Kidney epithelial cell (primary cell): ENCODE results near the gene GIPR. TPM values are rescaled to one million over a fixed set of nuclear protein-coding genes. Genes with fewer than 3 reads are reported as not detected.

Experiments used
- DNase-seq: peaks from one replicate; pipeline ENCODE4 v3.0.0-alpha.2; 2010; ENCODE audit warnings: low read depth
- H3K27me3 ChIP-seq: 2 replicates; pipeline ENCODE4 v1.6.0; 2011; ENCODE audit warnings: low read length; ENCODE audit not compliant: control insufficient read depth, insufficient read depth
- H3K36me3 ChIP-seq: 2 replicates; pipeline ENCODE4 v1.5.1; 2011; ENCODE audit warnings: low read length; ENCODE audit not compliant: control insufficient read depth, insufficient read depth
- H3K4me3 ChIP-seq: 2 replicates; pipeline ENCODE4 v1.5.1; 2011; ENCODE audit warnings: low read depth, mild to moderate bottlenecking, control low read depth, low read length
- CTCF ChIP-seq: IDR thresholded peaks from 2 replicates; pipeline ENCODE4 v1.5.1; 2011; ENCODE audit warnings: mild to moderate bottlenecking, moderate library complexity, low read length, control low read depth, inconsistent platforms; ENCODE audit not compliant: insufficient read depth, poor library complexity, severe bottlenecking
- total RNA-seq: library from RNA; depleted of rRNA; stranded (reverse); fragments of >200 nt; gene quantifications from 2 replicates; pipeline ENCODE4 v1.2.3, GENCODE V29; 2015

GIPR gene
- total RNA-seq, 1 donor from 2014 or later = 0.46 TPM

- no peak for TF ChIP-seq CTCF
- Histone ChIP-seq H3K27me3 (no peaks in the 10 kb centered on the region), H3K36me3 (no peaks in the 10 kb centered on the region), H3K4me3 (no peak overlapping the region)
- DNase-seq = peak; percentile 87
These were observed 37.6 kb upstream of the GIPR start for GRCh38 chr19:45630463-45630862.

- DNase-seq = peak; percentile 65
These were observed 35.4 kb upstream of the GIPR start for GRCh38 chr19:45632468-45633196.

GRCh38 chr19:45636275-45636674 is 31.7 kb upstream of the GIPR start:
- DNase-seq = no peak
- Histone ChIP-seq H3K36me3 (no peaks in the 10 kb centered on the region), H3K27me3 (no peaks in the 10 kb centered on the region), H3K4me3 (no peak overlapping the region)
- no peak for TF ChIP-seq CTCF

More at GRCh38 chr19:45632468-45633196, 35.4 kb upstream of the GIPR start:
- H3K36me3 ChIP-seq = no peaks in the 10 kb centered on the region
- no peak for TF ChIP-seq CTCF
- no peaks in the 10 kb centered on the region for H3K27me3 ChIP-seq
- H3K4me3 ChIP-seq = no peak overlapping the region

- H3K27me3 ChIP-seq = no peaks in the 10 kb centered on the region
- no peak for TF ChIP-seq CTCF
- no peak for DNase-seq
- H3K36me3 ChIP-seq = no peaks in the 10 kb centered on the region
- H3K4me3 ChIP-seq = no peak overlapping the region
These were observed 31.1 kb upstream of the GIPR start for GRCh38 chr19:45636902-45637301.

GRCh38 chr19:45637890-45638667 is 29.9 kb upstream of the GIPR start:
- DNase-seq = no peak
- TF ChIP-seq CTCF = no peak
- H3K36me3 ChIP-seq = no peaks in the 10 kb centered on the region
- H3K4me3 ChIP-seq = peak overlapping the region; percentile 66
- H3K27me3 ChIP-seq = no peaks in the 10 kb centered on the region
